HEK293 (cell line): ENCODE results near the gene INO80.

ENCODE experiments used
- CTCF ChIA-PET: fragments of 350-600 bp; formaldehyde crosslinking; extraction: SDS; loops from one replicate; lab custom pipeline; 2021; ENCODE audit warnings: antibody characterized with exemption; lab: Yijun Ruan, JAX
- POLR2A ChIA-PET: fragments of 300-600 bp; formaldehyde crosslinking; extraction: SDS; loops from one replicate; lab custom pipeline; 2020; ENCODE audit warnings: antibody characterized with exemption, inconsistent platforms; lab: Yijun Ruan, JAX
- H3K27ac ChIP-seq: fragments of 200-500 bp; sonication (Bioruptor generic); 2 replicates; pipeline ENCODE4 v1.5.1; 2014; ENCODE audit warnings: low read depth, low read length, control low read depth, inconsistent platforms; ENCODE audit errors: extremely low read depth
- H3K36me3 ChIP-seq, 2 experiments: fragments of 200-500 bp in 1 of 2; sonication (Bioruptor generic) in 1 of 2; 1 replicate in 1 of 2; 2 replicates in 1 of 2; pipeline ENCODE4 v1.5.1; 2014 to 2017; ENCODE audit warnings: inconsistent platforms in 2 of 2, low read length in 2 of 2; ENCODE audit not compliant: control insufficient read depth in 2 of 2, insufficient read depth in 1 of 2
- H3K4me1 ChIP-seq: fragments of 200-500 bp; sonication (Bioruptor generic); 2 replicates; pipeline ENCODE4 v1.5.1; 2014; ENCODE audit warnings: mild to moderate bottlenecking, low read length, inconsistent platforms; ENCODE audit not compliant: control insufficient read depth, insufficient read depth
- H3K4me3 ChIP-seq: 2 replicates; pipeline ENCODE4 v1.5.1; 2011; ENCODE audit warnings: low read depth, mild to moderate bottlenecking, control low read depth, low read length, moderate library complexity
- H3K9me3 ChIP-seq: fragments of 200-500 bp; sonication (Bioruptor generic); 2 replicates; pipeline ENCODE4 v1.5.1; 2014; ENCODE audit warnings: low read depth, low read length, inconsistent platforms; ENCODE audit not compliant: control insufficient read depth, insufficient read depth
- BCL11A ChIP-seq: fragments of 450-650 bp; formaldehyde crosslinking; IDR thresholded peaks from 2 replicates; pipeline ENCODE4 v1.5.1; 2016; ENCODE audit warnings: low read depth, missing biosample characterization, missing genetic modification characterization
- EGR2 ChIP-seq: fragments of 450-650 bp; formaldehyde crosslinking; IDR thresholded peaks from 2 replicates; pipeline ENCODE4 v1.5.1; 2016; ENCODE audit warnings: low read depth, missing biosample characterization, missing genetic modification characterization
- GLI2 ChIP-seq: fragments of 450-650 bp; formaldehyde crosslinking; IDR thresholded peaks from 2 replicates; pipeline ENCODE4; 2017; ENCODE audit warnings: missing biosample characterization, missing genetic modification characterization, low read depth, borderline replicate concordance
- HOXC10 ChIP-seq: sonication (generic); formaldehyde crosslinking; IDR thresholded peaks from 2 replicates; pipeline ENCODE4 v1.8.1; 2023; ENCODE audit warnings: mild to moderate bottlenecking, missing genetic modification reagents
- KLF8 ChIP-seq: fragments of 450-650 bp; formaldehyde crosslinking; IDR thresholded peaks from 2 replicates; pipeline ENCODE4 v1.5.1; 2016; ENCODE audit warnings: missing biosample characterization, missing genetic modification characterization
- PRDM1 ChIP-seq: fragments of 450-650 bp; formaldehyde crosslinking; IDR thresholded peaks from 2 replicates; pipeline ENCODE4; 2016; ENCODE audit warnings: missing biosample characterization, missing genetic modification characterization
- SCRT2 ChIP-seq: fragments of 450-650 bp; formaldehyde crosslinking; IDR thresholded peaks from 2 replicates; pipeline ENCODE4 v1.5.1; 2016; ENCODE audit warnings: missing biosample characterization, missing genetic modification characterization
- SP2 ChIP-seq: fragments of 450-650 bp; formaldehyde crosslinking; IDR thresholded peaks from 2 replicates; pipeline ENCODE4 v1.5.1; 2016; ENCODE audit warnings: missing biosample characterization, missing genetic modification characterization
- SP3 ChIP-seq: fragments of 450-650 bp; formaldehyde crosslinking; IDR thresholded peaks from 2 replicates; pipeline ENCODE4 v1.5.1; 2016; ENCODE audit warnings: missing biosample characterization, missing genetic modification characterization
- WT1 ChIP-seq: fragments of 450-650 bp; formaldehyde crosslinking; IDR thresholded peaks from 2 replicates; pipeline ENCODE4 v1.5.1; 2016; ENCODE audit warnings: missing biosample characterization, missing genetic modification characterization
- ZBTB20 ChIP-seq: fragments of 450-650 bp; formaldehyde crosslinking; IDR thresholded peaks from 2 replicates; pipeline ENCODE4 v1.5.1; 2016; ENCODE audit warnings: missing biosample characterization, missing genetic modification characterization
- ZBTB8A ChIP-seq: fragments of 450-650 bp; formaldehyde crosslinking; IDR thresholded peaks from 2 replicates; pipeline ENCODE4 v1.5.1; 2016; ENCODE audit warnings: missing biosample characterization, missing genetic modification characterization
- ZFHX2 ChIP-seq: fragments of 450-650 bp; formaldehyde crosslinking; conservative IDR thresholded peaks from 2 replicates; pipeline ENCODE4 v1.5.1; 2016; ENCODE audit warnings: missing biosample characterization, missing genetic modification characterization
- ZFP69B ChIP-seq: fragments of 450-650 bp; formaldehyde crosslinking; IDR thresholded peaks from 2 replicates; pipeline ENCODE4 v1.5.1; 2016; ENCODE audit warnings: missing biosample characterization, missing genetic modification characterization
- ZIC2 ChIP-seq: fragments of 450-650 bp; formaldehyde crosslinking; IDR thresholded peaks from 2 replicates; pipeline ENCODE4 v1.5.1; 2016; ENCODE audit warnings: missing biosample characterization, missing genetic modification characterization
- ZNF121 ChIP-seq: fragments of 450-650 bp; formaldehyde crosslinking; IDR thresholded peaks from 2 replicates; pipeline ENCODE4 v1.5.1; 2016; ENCODE audit warnings: missing biosample characterization, missing genetic modification characterization
- ZNF16 ChIP-seq: fragments of 450-650 bp; formaldehyde crosslinking; IDR thresholded peaks from 2 replicates; pipeline ENCODE4 v1.5.1; 2016; ENCODE audit warnings: low read depth, missing biosample characterization, missing genetic modification characterization
- ZNF214 ChIP-seq: fragments of 450-650 bp; formaldehyde crosslinking; IDR thresholded peaks from 2 replicates; pipeline ENCODE4 v1.5.1; 2017; ENCODE audit warnings: missing biosample characterization, mild to moderate bottlenecking, missing genetic modification characterization, borderline replicate concordance
- ZNF248 ChIP-seq: fragments of 450-650 bp; formaldehyde crosslinking; IDR thresholded peaks from 2 replicates; pipeline ENCODE4 v1.5.1; 2017; ENCODE audit warnings: missing biosample characterization, missing genetic modification characterization
- ZNF274 ChIP-seq, 2 experiments: fragments of 200-500 bp in 1 of 2; fragments of 450-650 bp in 1 of 2; sonication (Bioruptor generic) in 1 of 2; formaldehyde crosslinking in 1 of 2; IDR thresholded peaks; 2 replicates each; pipeline versions ENCODE4 v1.5.1 to v1.6.1; 2014 to 2016; ENCODE audit warnings: borderline replicate concordance in 1 of 2, inconsistent platforms in 1 of 2, low read length in 1 of 2, missing biosample characterization in 1 of 2, missing genetic modification characterization in 1 of 2
- ZNF335 ChIP-seq: fragments of 450-650 bp; formaldehyde crosslinking; conservative IDR thresholded peaks from 2 replicates; pipeline ENCODE4 v1.5.1; 2016; ENCODE audit warnings: missing biosample characterization, missing genetic modification characterization
- ZNF555 ChIP-seq: fragments of 450-650 bp; formaldehyde crosslinking; conservative IDR thresholded peaks from 2 replicates; pipeline ENCODE4 v1.5.1; 2017; ENCODE audit warnings: missing biosample characterization, mild to moderate bottlenecking, missing genetic modification characterization, inconsistent platforms
- ZSCAN23 ChIP-seq: fragments of 450-650 bp; formaldehyde crosslinking; IDR thresholded peaks from 2 replicates; pipeline ENCODE4 v1.5.1; 2016; ENCODE audit warnings: missing biosample characterization, missing genetic modification characterization
- TF ChIP-seq, protein P1 (sequence below): fragments of 450-650 bp; formaldehyde crosslinking; IDR thresholded peaks from 2 replicates; pipeline ENCODE4 v1.5.1; 2016; ENCODE audit warnings: missing biosample characterization, missing genetic modification characterization
- TF ChIP-seq, protein P2 (sequence below): fragments of 450-650 bp; IDR thresholded peaks from 2 replicates; pipeline ENCODE4 v1.5.1; 2018; ENCODE audit warnings: missing biosample characterization, mild to moderate bottlenecking, missing genetic modification characterization
- TF ChIP-seq, protein P3 (sequence below): fragments of 450-650 bp; formaldehyde crosslinking; IDR thresholded peaks from 2 replicates; pipeline ENCODE4 v1.5.1; 2016; ENCODE audit warnings: missing biosample characterization, missing genetic modification characterization, borderline replicate concordance
- TF ChIP-seq, protein P4 (sequence below): fragments of 450-650 bp; formaldehyde crosslinking; optimal IDR thresholded peaks from 2 replicates; pipeline ENCODE3; 2016; ENCODE audit warnings: missing biosample characterization, mild to moderate bottlenecking, missing genetic modification characterization
- TF ChIP-seq, protein P5 (sequence below): fragments of 450-650 bp; formaldehyde crosslinking; IDR thresholded peaks from 2 replicates; pipeline ENCODE4 v1.5.1; 2017; ENCODE audit warnings: missing biosample characterization, missing genetic modification characterization

The INO80 gene

DNA sequence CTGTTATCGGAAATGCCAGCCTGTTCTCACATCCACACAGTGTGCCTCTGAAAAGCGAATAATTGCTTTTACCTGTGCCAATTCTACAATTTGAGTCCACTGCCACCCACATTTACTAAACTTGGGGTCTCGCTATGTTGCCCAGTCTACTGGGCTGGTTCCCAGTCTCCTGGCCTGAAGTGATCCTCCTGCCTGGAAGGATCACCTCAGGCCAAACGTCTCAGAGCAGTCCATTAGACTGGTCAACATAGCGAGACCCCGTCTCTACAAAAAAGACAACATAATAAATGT, 827 bp upstream of the INO80 start:
- H3K4me3 ChIP-seq, result peak overlapping the region; percentile 98
- ChIA-PET POLR2A (interaction anchor here (1.5 kb wide), 3 partner anchors 11 to 164 kb away, joined by 4 to 8 read pairs (median 5); partner anchors contain the start of genes CHAC1, CHP1 and EXD1), CTCF (interaction anchor here (0.7 kb wide), 1 partner anchor 37 kb away, joined by 3 read pairs; no protein-coding TSS in a partner anchor)

DNA sequence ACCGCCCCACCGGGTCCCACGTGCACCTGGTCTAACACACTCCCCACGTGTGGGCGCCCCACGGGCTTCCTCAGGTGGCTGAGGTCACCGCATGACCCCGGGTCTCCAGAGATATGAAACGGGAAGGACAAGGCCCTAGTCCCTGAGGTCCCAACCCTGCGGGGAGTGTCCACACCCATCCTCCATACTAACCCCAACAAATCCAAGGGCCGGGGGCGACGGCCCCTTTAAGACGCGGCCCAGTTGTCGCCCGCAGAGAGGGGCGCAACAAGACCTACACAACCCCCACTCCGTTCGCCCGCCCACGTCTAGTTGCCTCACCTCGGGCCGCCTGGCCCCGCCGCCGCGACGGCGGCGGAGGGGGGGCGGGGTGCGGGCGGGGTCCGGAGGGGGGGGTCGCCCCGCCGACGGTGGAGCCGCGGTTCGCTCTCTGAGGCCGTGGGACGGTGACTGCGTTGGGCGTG, 396 bp downstream of the INO80 start:
- TF ChIP-seq KLF8 (tag by site-specific recombination), result peak; percentile 8; the same call in 1 of the 2 replicates
- TF ChIP-seq, protein P1, sequence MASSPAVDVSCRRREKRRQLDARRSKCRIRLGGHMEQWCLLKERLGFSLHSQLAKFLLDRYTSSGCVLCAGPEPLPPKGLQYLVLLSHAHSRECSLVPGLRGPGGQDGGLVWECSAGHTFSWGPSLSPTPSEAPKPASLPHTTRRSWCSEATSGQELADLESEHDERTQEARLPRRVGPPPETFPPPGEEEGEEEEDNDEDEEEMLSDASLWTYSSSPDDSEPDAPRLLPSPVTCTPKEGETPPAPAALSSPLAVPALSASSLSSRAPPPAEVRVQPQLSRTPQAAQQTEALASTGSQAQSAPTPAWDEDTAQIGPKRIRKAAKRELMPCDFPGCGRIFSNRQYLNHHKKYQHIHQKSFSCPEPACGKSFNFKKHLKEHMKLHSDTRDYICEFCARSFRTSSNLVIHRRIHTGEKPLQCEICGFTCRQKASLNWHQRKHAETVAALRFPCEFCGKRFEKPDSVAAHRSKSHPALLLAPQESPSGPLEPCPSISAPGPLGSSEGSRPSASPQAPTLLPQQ (tag by site-specific recombination), result peak; percentile 72
- peak; percentile 61 for TF ChIP-seq SP3 (tag by site-specific recombination)
- peak; percentile 24 for TF ChIP-seq ZIC2
- TF ChIP-seq, protein P2, sequence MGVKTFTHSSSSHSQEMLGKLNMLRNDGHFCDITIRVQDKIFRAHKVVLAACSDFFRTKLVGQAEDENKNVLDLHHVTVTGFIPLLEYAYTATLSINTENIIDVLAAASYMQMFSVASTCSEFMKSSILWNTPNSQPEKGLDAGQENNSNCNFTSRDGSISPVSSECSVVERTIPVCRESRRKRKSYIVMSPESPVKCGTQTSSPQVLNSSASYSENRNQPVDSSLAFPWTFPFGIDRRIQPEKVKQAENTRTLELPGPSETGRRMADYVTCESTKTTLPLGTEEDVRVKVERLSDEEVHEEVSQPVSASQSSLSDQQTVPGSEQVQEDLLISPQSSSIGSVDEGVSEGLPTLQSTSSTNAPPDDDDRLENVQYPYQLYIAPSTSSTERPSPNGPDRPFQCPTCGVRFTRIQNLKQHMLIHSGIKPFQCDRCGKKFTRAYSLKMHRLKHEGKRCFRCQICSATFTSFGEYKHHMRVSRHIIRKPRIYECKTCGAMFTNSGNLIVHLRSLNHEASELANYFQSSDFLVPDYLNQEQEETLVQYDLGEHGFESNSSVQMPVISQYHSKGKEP, result no peak
- TF ChIP-seq ZNF248 (tag by site-specific recombination), result no peak
- TF ChIP-seq WT1 (tag by site-specific recombination), result peak; percentile 21; the same call in 1 of the 2 replicates
- peak; percentile 42 for TF ChIP-seq ZBTB8A (tag by site-specific recombination)
- TF ChIP-seq ZBTB20 (tag by site-specific recombination), result peak; percentile 8; the same call in 1 of the 2 replicates
- no peak for TF ChIP-seq ZNF555 (tag by site-specific recombination)
- TF ChIP-seq EGR2 (tag by site-specific recombination), result peak; percentile 80
- no peak for TF ChIP-seq PRDM1 (tag by site-specific recombination)
- TF ChIP-seq, protein P3, sequence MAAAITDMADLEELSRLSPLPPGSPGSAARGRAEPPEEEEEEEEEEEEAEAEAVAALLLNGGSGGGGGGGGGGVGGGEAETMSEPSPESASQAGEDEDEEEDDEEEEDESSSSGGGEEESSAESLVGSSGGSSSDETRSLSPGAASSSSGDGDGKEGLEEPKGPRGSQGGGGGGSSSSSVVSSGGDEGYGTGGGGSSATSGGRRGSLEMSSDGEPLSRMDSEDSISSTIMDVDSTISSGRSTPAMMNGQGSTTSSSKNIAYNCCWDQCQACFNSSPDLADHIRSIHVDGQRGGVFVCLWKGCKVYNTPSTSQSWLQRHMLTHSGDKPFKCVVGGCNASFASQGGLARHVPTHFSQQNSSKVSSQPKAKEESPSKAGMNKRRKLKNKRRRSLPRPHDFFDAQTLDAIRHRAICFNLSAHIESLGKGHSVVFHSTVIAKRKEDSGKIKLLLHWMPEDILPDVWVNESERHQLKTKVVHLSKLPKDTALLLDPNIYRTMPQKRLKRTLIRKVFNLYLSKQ, result no peak
- TF ChIP-seq ZSCAN23 (tag by site-specific recombination), result no peak
- no peak for TF ChIP-seq ZNF214 (tag by site-specific recombination)
- TF ChIP-seq ZFHX2 (tag by site-specific recombination), result peak; percentile 85
- TF ChIP-seq, protein P4, sequence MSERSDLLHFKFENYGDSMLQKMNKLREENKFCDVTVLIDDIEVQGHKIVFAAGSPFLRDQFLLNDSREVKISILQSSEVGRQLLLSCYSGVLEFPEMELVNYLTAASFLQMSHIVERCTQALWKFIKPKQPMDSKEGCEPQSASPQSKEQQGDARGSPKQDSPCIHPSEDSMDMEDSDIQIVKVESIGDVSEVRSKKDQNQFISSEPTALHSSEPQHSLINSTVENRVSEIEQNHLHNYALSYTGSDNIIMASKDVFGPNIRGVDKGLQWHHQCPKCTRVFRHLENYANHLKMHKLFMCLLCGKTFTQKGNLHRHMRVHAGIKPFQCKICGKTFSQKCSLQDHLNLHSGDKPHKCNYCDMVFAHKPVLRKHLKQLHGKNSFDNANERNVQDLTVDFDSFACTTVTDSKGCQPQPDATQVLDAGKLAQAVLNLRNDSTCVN, result no peak
- TF ChIP-seq, protein P5, sequence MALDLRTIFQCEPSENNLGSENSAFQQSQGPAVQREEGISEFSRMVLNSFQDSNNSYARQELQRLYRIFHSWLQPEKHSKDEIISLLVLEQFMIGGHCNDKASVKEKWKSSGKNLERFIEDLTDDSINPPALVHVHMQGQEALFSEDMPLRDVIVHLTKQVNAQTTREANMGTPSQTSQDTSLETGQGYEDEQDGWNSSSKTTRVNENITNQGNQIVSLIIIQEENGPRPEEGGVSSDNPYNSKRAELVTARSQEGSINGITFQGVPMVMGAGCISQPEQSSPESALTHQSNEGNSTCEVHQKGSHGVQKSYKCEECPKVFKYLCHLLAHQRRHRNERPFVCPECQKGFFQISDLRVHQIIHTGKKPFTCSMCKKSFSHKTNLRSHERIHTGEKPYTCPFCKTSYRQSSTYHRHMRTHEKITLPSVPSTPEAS, result no peak
- TF ChIP-seq ZFP69B, result peak; percentile 45
- TF ChIP-seq BCL11A (tag by site-specific recombination), result 0 out of 2 replicates have a peak, but pooled peaks have one; percentile 33
- peak; percentile 31; the same call in 1 of the 2 replicates for TF ChIP-seq SP2
- TF ChIP-seq SCRT2 (tag by site-specific recombination), result peak; percentile 59
- TF ChIP-seq ZNF274 (IDR thresholded peaks at IDR 0.05; ENCODE audit: low read length), result no peak
- no peak for TF ChIP-seq ZNF274 (tag by site-specific recombination; IDR thresholded peaks at IDR 0.05; ENCODE audit: borderline replicate concordance)
- TF ChIP-seq HOXC10 (CRISPR knock-in tag), result no peak
- TF ChIP-seq ZNF335, result peak; percentile 61; the same call in 1 of the 2 replicates
- no peak for TF ChIP-seq ZNF16 (tag by site-specific recombination)
- CTCF ChIA-PET, result interaction anchor here (0.7 kb wide), 1 partner anchor 9 kb away, joined by 3 read pairs; no protein-coding TSS in a partner anchor
- POLR2A ChIA-PET, result interaction anchor here (1.5 kb wide), 3 partner anchors 10 to 163 kb away, joined by 4 to 8 read pairs (median 5); partner anchors contain the start of genes CHAC1, CHP1 and EXD1
- H3K4me3 ChIP-seq, result peak overlapping the region; percentile 98
- no peaks in the 10 kb centered on the region for H3K4me1 ChIP-seq
- H3K36me3 ChIP-seq, result peaks cover 0 to 2% of the 10 kb centered on the region in 2 experiments; a peak in 2 of 3 replicates
- H3K9me3 ChIP-seq, result no peaks in the 10 kb centered on the region
- H3K27ac ChIP-seq, result peak overlapping the region; percentile 98

More for the DNA sequence above, 827 bp upstream of the INO80 start:
- H3K9me3 ChIP-seq, result no peaks in the 10 kb centered on the region
- H3K27ac ChIP-seq, result peak overlapping the region; percentile 98
- peaks cover 0 to 2% of the 10 kb centered on the region in 2 experiments; a peak in 2 of 3 replicates for H3K36me3 ChIP-seq
- TF ChIP-seq ZNF121 (peak; percentile 87), GLI2 (no peak)
- H3K4me1 ChIP-seq, result no peaks in the 10 kb centered on the region
